ENCODE results near the gene PAN2.

DNA sequence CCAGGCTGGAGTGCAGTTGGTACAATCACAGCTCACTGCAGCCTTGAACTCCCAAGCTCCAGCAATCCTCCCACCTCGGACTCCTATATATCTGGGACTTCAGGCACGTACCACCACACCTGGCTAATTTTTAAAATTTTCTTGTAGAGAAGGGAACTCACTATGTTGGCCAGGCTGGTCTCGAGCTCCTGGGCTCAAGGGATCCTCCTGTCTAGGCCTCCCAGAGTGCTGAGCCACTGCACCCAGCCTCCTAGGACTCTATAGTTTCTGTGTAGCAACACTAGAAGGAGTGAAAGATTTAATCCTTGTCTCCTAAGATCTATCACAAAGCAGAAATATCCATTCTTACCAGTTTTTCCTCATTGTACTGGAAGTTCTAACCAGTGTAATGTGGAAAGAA is 33.1 kb upstream of the PAN2 start:
- TF ChIP-seq, protein P1, sequence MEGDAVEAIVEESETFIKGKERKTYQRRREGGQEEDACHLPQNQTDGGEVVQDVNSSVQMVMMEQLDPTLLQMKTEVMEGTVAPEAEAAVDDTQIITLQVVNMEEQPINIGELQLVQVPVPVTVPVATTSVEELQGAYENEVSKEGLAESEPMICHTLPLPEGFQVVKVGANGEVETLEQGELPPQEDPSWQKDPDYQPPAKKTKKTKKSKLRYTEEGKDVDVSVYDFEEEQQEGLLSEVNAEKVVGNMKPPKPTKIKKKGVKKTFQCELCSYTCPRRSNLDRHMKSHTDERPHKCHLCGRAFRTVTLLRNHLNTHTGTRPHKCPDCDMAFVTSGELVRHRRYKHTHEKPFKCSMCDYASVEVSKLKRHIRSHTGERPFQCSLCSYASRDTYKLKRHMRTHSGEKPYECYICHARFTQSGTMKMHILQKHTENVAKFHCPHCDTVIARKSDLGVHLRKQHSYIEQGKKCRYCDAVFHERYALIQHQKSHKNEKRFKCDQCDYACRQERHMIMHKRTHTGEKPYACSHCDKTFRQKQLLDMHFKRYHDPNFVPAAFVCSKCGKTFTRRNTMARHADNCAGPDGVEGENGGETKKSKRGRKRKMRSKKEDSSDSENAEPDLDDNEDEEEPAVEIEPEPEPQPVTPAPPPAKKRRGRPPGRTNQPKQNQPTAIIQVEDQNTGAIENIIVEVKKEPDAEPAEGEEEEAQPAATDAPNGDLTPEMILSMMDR (IDR thresholded peaks at IDR 0.05; ENCODE audit: insufficient read depth, low read length, poor library complexity, severe bottlenecking) = no peak
- TF ChIP-seq EZH2phosphoT487 (conservative IDR thresholded peaks at IDR 0.05; ENCODE audit: low read length) = no peak

Measured in SU-DHL-6 (cell line).